Measurements from ENCODE around the gene DNAH3. TPM values are rescaled to one million over a fixed set of nuclear protein-coding genes. Genes with fewer than 3 reads are reported as not detected.
"Not testable (repeated sequence)": the region's sequence is repeated elsewhere in the genome, so short reads cannot be mapped to it uniquely, and the experiment has no call there.

Gene DNAH3
- polyA plus RNA-seq, 2 of the 4 experiments (the other 2 are of a cell fraction): 0.37 to 0.81 TPM

GRCh38 chr16:21175397-21175796, 24.8 kb upstream of the DNAH3 start (continued):
- TF ChIP-seq CTCF (IDR thresholded peaks at IDR 0.05): no peak
- no peak for TF ChIP-seq CEBPB (IDR thresholded peaks at IDR 0.05)
- no peak for TF ChIP-seq CBX8 (IDR thresholded peaks at IDR 0.05)
- no peak for TF ChIP-seq EHF (CRISPR knock-in tag; IDR thresholded peaks at IDR 0.05)
- TF ChIP-seq ESRRA (IDR thresholded peaks at IDR 0.05; ENCODE audit: borderline replicate concordance, low read length): no peak
- TF ChIP-seq SREBF2 (IDR thresholded peaks at IDR 0.05): no peak
- no peak for TF ChIP-seq NPAS2 (CRISPR knock-in tag; IDR thresholded peaks at IDR 0.05; ENCODE audit: borderline replicate concordance)

- ATAC-seq (no peak), DNase-seq (ENCODE audit: low read depth in 1 of 2, low spot score in 1 of 2) (no peak), FAIRE-seq (no peak)
- TF ChIP-seq TP53 (CRISPR knock-in tag; IDR thresholded peaks at IDR 0.05) (no peak), JUN (IDR thresholded peaks at IDR 0.05) (no peak), MYC (IDR thresholded peaks at IDR 0.05; ENCODE audit: borderline replicate concordance, low read length) (no peak), MAFK (IDR thresholded peaks at IDR 0.05; ENCODE audit: partially characterized antibody) (no peak), KDM1A (IDR thresholded peaks at IDR 0.05; ENCODE audit: low read depth) (no peak), BHLHE40 (IDR thresholded peaks at IDR 0.05; ENCODE audit: low read depth, low read length) (no peak), REST (IDR thresholded peaks at IDR 0.05) (no peak), HDAC2 (IDR thresholded peaks at IDR 0.05) (no peak), SMC3 (IDR thresholded peaks at IDR 0.05) (no peak), ATOH8 (CRISPR knock-in tag; IDR thresholded peaks at IDR 0.05; ENCODE audit: low read depth) (no peak), EHMT2 (IDR thresholded peaks at IDR 0.05; ENCODE audit: low read depth) (no peak), ZFP36 (IDR thresholded peaks at IDR 0.05; ENCODE audit: borderline replicate concordance, partially characterized antibody) (no peak), FOSB (CRISPR knock-in tag; IDR thresholded peaks at IDR 0.05) (no peak), EP300 (IDR thresholded peaks at IDR 0.05) (no peak), CHD2 (IDR thresholded peaks at IDR 0.05; ENCODE audit: low read length, partially characterized antibody) (no peak)
- H3K4me2 ChIP-seq: no peak overlapping the region
- H3K4me1 ChIP-seq: peaks cover 5% of the 10 kb centered on the region; the same call in 1 of the 3 replicates
- no peaks in the 10 kb centered on the region for H3K9me3 ChIP-seq
- WGBS (ENCODE audit: missing lambda C conversion rate): 85% methylated on average over 3 of the region's 3 CpGs
- POLR2A ChIA-PET: no interaction called here
- no peak overlapping the region for H3K4me3 ChIP-seq
- H3K27ac ChIP-seq: no peak overlapping the region
- CTCF ChIA-PET: interaction anchor here (1.0 to 3.1 kb wide), 3 partner anchors 16 to 1148 kb away, joined by 3 to 17 read pairs (median 6); no protein-coding TSS in a partner anchor
These were observed 22.0 kb upstream of the DNAH3 start for GRCh38 chr16:21172650-21173049.

- H3K27ac ChIP-seq; H3K4me3 ChIP-seq; ATAC-seq; FAIRE-seq; DNase-seq (ENCODE audit: low read depth in 1 of 2, low spot score in 1 of 2); H3K4me2 ChIP-seq; H3K9me3 ChIP-seq: not testable (repeated sequence)
- CTCF ChIA-PET: interaction anchor here (1.3 to 1.8 kb wide), 3 partner anchors 14 to 108 kb away, joined by 3 to 8 read pairs (median 6); partner anchors contain the start of gene CRYM
- whole genome bisulfite sequencing (ENCODE audit: missing lambda C conversion rate): 93% methylated on average over 8 of the region's 8 CpGs
- POLR2A ChIA-PET: interaction anchor here (0.7 kb wide), 1 partner anchor 132 kb away, joined by 3 read pairs; no protein-coding TSS in a partner anchor
- peaks cover 15% of the 10 kb centered on the region; the same call in 1 of the 3 replicates for H3K4me1 ChIP-seq
These were observed 19.5 kb upstream of the DNAH3 start for GRCh38 chr16:21170116-21170515.
